NCI-H146 (cell line): Measurements from ENCODE around the gene MMAB.
"Not testable (repeated sequence)": the region's sequence is repeated elsewhere in the genome, so short reads cannot be mapped to it uniquely, and the experiment has no call there.

Source experiments
- DNase-seq: peaks from one replicate; lab custom pipeline; 2025; lab: John Stamatoyannopoulos, UW

Gene MMAB

DNA sequence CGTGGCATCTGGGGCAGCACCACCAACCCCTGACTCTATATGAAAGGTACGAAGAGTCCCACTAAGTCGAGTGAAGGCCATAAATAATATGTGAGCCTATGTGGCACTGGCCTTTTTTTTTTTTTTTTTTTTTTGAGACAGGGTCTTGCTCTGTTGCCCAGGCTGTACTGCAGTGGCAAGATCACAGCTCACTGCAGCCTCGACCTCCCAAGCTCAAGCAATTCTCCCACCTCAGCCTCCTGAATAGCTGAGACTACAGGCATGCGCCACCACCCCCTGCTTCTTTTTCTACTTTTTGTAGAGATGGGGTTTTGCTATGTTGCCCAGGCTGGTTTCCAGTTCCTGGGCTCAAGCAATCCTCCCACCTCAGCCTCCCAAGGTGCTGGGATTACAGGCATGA is 28.8 kb upstream of the MMAB start:
- DNase-seq = not testable (repeated sequence)

DNA sequence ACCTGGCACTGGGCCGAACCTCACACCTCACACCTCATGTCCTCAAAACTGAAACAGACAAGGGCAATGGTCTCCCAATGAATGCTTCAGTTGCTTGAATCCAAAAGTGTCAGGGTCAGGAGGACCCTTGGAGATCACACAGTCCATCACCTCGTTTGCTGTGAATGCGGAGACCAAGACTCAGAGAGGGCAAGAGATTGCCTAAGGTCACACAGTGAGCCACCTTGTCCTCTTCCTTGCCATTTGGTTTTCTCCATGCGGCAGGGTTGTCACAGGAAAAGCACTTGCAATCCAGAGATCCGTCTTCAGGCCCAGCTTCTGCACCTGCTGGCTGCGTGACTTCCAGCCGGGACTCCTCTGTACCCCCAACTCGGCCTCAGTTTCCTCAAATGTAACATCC is 28.3 kb upstream of the MMAB start:
- DNase-seq = no peak

DNA sequence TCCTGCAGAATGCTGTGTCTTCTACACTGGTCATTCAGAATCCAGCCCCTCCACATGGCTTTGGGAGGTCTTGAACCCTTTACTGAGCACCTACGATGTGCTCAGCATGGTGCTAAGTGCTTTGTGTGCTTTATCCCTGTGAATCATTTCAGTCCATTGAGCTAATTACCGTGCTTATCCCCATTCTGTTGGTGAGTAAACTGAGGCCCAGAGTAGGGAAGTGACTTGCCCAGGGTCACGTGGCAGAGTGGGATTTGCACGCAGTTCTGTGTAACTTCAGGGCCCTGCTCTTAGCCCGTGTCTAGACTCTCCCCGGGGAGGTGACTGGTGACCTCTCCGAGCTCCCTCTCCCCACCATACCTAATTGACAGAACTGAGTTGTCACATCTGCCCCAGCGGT is 27.7 kb upstream of the MMAB start:
- DNase-seq = no peak

DNA sequence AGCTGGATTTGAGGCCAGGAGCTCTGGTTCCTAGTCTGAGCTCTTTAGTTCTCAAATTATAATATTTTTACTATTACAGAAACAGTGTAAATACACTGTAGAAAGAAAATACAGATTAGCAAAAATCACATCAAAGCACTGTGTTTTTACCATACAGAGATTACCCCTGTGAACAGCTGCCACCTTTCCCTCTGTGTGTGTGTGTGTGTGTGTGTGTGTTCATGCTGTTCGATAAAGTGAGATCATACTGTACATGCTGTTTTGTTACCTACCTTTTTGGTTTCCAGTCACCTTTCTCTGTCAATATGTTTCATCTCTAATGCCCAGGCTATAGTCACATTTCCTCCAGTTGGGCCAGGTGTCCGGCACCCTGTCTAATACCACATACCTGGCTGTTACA is 27.2 kb upstream of the MMAB start:
- peak; percentile 9 for DNase-seq

- no peak for DNase-seq
Observed at GRCh38 chr12:109599087-109599486, 25.8 kb upstream of the MMAB start.

- DNase-seq = no peak
Observed at GRCh38 chr12:109598428-109598854, 25.1 kb upstream of the MMAB start.

GRCh38 chr12:109597795-109598427 is 24.6 kb upstream of the MMAB start:
- peak; percentile 80 for DNase-seq

DNA sequence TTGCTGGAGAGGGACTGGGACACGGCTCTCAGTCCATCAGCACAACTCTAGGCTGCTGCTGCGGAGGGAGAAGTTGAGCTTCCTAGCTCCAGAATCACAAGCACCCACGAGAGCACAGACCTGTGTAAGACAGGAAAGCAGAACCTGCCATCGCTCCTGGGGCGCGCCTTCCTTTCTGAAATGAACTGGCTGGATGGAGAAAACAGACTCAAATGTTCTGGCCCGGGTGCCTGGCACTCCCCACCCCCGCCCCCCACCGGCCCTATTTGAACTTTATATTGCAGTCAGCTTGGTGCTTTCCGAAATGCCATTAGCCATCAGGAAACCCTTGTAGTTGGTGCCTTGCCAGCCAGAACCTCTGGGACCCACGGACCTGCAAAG is 24.1 kb upstream of the MMAB start:
- no peak for DNase-seq

GRCh38 chr12:109596418-109597244 is 23.3 kb upstream of the MMAB start:
- no peak for DNase-seq

DNA sequence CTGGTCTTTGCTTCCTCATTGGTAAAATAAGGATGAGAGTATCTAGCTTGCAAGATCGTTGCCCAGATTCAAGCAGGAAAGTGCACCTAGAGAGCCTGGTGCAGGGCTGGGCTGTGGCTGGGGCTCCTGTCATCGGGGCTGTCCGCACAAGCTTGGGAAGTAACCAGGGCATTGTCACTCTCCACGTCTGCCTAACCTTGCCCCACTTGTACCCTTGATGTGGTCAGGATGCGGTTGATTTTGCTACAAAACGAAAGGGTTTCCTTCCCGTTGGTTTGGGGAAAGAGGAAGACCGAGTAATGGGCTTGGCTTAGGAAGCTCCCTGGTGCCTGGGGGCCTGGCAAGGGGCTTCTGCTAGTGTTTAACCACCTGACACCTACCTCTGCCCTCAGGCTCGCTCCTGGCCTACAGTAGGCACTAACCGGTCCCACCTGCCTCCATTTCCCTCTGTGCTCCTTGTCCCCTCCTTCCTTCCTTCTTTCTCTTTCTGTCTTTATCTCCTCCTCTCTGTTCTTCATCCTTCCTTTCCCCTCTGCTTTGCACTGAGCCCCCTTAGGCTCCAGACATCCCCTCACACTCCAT is 22.1 kb upstream of the MMAB start:
- DNase-seq = no peak

DNA sequence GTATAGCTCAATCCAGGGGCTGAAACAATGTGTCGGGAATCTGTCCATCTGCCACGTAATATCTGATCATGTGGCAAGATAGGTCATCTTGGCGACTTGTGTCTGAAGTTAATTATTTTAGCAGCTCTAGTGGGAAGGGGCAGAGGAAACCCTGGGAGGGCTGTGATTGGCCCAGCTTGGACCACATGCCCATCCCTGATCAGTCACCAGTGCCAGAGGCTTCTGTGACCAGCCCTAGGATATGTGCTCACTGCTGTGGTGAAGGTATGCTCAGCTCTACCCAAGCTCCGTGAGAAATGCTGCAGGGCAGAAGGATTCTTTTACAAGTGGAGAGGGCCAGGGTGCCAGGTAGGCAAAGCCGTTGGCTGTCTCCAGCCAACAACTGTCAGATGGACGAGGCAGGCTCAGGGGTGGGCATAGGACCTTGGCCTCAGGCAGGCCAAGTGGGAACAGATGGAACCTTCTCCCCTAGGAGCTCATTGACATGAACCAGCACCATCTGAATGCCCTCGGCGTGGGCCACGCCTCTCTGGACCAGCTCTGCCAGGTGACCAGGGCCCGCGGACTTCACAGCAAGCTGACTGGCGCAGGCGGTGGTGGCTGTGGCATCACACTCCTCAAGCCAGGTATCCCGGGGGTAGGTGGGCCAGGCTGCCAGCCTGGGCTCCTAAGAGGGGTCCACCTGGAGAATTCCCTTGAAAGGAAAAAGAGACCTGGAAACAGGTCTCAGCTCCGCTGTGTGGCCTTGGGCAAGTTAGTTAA is 21.4 kb upstream of the MMAB start:
- DNase-seq = no peak

DNA sequence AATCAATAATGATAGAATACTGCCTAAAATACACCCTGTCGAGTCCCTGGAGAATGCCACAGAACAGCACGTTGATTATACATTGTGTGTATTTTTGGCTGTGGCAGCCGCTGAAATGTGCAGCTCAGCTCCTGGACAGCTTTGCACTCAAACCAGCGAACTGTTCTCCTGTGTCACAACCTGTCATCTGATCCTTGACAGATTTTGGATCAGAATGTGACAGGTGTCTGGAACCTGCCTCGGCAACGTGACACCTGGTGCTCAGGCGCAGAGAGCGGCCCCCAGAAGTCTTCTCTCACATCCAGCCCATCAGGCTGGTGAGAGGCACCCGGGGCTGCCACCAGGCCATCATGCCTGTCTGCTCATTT is 19.6 kb upstream of the MMAB start:
- DNase-seq = no peak

- DNase-seq = no peak
Observed at GRCh38 chr12:109592195-109592904, 19.0 kb upstream of the MMAB start.

DNA sequence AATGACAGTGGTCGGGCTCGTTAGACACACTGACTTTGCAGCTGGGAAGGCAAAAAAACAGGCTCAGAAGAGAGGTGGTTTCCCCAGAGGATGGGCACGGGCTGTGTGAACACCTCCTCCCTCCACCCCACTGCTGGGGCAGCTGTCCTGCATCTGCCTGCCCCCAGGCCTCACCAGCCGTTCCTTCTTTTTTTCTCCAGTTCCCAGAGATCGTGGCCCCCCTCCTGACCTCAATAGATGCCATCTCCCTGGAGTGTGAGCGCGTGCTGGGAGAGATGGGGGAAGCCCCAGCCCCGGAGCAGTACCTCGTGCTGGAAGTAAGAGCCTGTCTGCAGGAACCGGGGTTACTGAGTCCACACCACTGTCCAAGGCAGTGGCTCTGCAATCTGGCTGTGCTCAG is 17.7 kb upstream of the MMAB start:
- DNase-seq = no peak

GRCh38 chr12:109590566-109590965 is 17.3 kb upstream of the MMAB start:
- DNase-seq = no peak

- DNase-seq = no peak
Observed at GRCh38 chr12:109589691-109590245, 16.5 kb upstream of the MMAB start.

DNA sequence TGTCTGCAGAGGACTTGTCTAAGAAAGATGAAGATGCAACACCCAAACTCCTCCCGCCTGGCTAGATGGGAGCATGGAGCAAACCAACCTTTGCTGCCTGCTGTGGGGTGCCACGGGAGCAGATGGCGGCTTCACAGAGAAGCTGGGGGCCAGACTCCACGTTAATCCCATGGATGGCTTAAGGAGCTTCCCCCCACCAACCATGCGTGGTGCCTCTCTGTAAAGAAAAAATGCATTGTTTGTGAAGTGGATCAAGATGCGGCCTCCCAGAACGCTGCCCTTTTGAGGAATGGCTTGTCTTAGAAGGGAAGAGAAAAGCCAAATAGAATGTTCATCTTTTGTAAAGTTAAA is 15.9 kb upstream of the MMAB start:
- DNase-seq = no peak

DNA sequence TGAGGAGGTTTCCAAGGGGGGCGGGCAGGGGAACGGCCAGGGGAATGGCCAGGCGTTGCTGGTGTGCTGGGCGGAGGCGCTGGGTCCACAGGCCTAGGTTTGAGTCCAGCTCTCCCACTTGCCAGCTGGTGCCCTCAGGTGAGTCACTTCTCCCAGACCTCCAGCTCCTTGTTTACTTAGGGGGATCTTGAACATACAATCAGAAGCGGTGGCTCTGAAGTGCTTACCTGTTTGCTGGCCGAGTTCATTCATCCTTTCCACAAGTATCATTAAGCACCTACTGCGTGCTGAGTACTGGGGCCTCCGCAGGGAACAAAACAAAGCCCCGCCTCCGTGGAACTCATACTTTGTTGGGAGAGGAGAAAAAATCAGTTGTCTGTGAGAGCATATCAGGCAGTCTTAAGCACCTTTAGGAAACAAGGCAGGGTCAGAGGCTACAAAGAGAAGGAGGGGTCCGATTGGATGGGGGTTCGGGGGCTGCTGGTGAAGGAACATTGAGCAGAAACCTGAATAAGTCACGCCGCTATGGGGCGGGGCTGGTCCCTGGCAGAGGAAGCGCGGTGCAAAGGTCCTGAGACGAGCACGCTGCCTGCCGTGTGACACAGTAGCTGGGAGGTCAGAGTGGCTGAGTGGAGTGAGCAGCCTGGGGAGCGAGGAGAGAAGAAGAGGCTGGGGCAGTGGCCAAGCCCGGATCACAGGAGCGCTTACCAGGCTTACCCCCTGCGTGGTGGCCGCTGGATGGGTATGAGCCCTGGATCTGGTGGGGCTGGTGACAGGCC is 15.3 kb upstream of the MMAB start:
- DNase-seq = no peak

GRCh38 chr12:109587921-109588320 is 14.6 kb upstream of the MMAB start:
- no peak for DNase-seq

DNA sequence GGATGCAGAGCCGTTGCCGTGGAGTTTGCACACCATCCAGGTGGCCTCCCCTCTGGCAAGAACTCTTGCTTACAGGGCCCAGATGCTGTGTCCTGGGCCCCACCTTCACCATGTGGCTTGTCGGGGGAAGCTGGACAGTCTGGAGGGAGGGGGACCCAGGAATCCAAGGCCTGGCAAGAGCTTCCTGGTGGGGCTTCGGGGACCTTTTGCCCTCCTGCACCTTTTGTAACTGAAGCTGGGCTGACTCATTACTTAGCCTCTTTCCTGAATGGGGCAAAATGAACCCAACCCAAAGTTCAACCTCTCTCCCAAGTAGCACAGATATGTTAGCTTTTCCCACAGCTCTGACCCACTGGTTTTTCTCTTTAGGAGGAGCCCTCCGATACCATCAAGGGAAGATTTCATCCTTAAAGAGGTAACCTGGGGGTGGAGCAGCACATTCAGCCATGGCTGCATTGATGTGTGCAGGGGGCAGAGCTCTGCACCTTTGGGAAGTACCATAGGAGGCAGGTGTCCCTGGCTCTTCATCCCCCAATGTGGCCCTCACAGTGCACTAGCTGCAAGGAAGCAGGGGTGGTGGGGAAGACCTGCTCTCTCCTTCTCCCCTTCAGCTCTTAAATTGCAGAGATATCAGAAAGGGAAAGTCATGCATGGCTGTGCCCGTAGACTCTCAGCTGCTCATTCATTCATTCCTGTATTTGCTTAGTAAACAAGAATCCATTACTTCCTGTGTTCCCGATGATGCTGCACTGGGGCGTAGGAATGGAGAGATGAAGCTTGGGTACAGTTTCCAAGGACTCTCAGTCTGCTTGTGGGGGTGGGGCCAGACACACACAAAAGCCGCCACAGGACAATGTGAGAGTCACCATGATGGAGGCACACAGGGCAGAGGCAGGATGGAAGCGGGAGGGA is 13.3 kb upstream of the MMAB start:
- peak; percentile 52 for DNase-seq
